ENCODE results near the gene SETSIP. TPM values are rescaled to one million over a fixed set of nuclear protein-coding genes. Genes with fewer than 3 reads are reported as not detected.
A peak's percentile ranks its signal among the peaks of the same experiment; 100 is the strongest.
"Not testable (repeated sequence)": the region's sequence is repeated elsewhere in the genome, so short reads cannot be mapped to it uniquely, and the experiment has no call there.

Gene SETSIP
- total RNA-seq, 1 donor from 2014 or later: not detected

DNA sequence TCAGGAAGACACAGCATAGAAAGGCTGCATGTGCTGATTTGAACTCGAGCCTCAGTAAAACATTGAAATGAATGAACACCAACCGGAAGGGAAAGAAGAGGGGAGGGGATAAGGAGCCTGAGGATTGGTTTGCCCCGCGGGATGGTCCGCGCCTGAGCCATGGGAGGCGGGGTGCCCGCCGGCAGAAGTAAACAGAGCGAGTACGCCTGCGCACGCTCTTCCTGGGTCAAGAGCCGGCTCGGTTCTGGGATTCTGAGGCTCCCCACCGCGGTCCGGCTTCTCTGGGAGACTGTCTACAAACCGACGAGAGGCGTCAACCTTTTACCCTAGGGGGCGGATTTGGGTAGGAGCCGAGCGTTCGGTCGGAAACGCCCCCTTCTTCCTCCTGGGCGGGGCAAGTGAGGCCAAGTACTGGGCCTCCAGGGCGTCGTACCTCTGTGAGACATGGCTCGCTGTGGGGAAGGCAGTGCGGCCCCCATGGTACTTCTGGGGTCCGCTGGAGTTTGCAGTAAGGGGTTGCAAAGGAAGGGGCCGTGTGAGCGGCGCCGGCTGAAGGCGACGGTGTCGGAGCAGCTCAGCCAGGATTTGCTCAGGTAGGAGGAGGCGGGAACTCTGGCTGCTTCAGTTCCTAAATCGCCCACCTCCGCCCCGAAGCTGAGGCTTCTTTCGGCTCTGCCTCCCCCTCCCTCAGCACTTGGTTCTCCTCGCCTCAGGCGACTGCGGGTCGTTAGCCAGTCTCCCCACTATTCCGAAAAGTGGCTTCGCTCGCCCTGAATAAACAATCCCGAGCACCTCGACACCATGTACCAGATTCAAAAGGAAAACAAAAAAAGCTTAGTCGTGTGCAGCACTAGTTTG lies 5.1 kb upstream of the SETSIP start, which contains the start of gene BTBD8:
Gene BTBD8, plus strand, starts transcription at position 218 of the 858 bp plus-strand sequence. Its CDS starts 227 bp downstream, at position 445.
- Mint-ChIP-seq H3K4me1 (peaks cover 7% of the 10 kb centered on the region), H3K9me3 (peaks cover 7% of the 10 kb centered on the region), H3K36me3 (ENCODE audit: low read depth) (peaks cover 2% of the 10 kb centered on the region), H3K4me3 (peak within 1 kb of the TSS; percentile 94), H3K27ac (peak within 1 kb of the TSS; percentile 5), H3K27me3 (peaks cover 2% of the 10 kb centered on the region)
- intact Hi-C loops (cut with micrococcal nuclease): loop anchor here (1.0 to 5.0 kb wide), 2 partner anchors 217 to 580 kb away; partner anchors contain the start of genes CDC7, GLMN and RPAP2
- ATAC-seq (ENCODE audit: low read depth): peak; percentile 97
- TF ChIP-seq, protein P1, sequence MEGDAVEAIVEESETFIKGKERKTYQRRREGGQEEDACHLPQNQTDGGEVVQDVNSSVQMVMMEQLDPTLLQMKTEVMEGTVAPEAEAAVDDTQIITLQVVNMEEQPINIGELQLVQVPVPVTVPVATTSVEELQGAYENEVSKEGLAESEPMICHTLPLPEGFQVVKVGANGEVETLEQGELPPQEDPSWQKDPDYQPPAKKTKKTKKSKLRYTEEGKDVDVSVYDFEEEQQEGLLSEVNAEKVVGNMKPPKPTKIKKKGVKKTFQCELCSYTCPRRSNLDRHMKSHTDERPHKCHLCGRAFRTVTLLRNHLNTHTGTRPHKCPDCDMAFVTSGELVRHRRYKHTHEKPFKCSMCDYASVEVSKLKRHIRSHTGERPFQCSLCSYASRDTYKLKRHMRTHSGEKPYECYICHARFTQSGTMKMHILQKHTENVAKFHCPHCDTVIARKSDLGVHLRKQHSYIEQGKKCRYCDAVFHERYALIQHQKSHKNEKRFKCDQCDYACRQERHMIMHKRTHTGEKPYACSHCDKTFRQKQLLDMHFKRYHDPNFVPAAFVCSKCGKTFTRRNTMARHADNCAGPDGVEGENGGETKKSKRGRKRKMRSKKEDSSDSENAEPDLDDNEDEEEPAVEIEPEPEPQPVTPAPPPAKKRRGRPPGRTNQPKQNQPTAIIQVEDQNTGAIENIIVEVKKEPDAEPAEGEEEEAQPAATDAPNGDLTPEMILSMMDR (IDR thresholded peaks at IDR 0.05): no peak
- ChIA-PET CTCF (no interaction called here), POLR2A (no interaction called here)
- DNase-seq: peak; percentile 71

DNA sequence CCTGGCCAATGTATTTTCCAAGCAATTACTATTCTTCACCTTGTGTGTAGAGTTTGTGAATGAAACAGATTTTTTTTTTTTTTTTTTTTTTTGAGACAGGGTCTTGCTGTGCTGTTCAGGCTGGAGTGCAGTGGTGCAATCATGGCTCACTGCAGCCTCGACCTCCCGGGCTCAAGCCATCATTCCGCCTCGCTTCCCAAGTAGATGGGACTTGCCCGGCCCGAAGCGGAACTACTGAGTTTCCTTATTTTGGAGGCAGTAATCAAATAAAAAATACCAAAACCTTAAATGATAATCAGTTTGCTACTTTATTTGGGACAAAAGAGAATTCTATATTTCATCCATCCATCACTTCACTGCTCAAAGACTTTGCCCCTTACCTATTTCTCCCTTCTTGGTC lies 4.2 kb upstream of the SETSIP start:
- Mint-ChIP-seq H3K27me3 (peaks cover 2% of the 10 kb centered on the region), H3K27ac (no peak overlapping the region), H3K4me1 (peaks cover 7% of the 10 kb centered on the region), H3K4me3 (peak overlapping the region; percentile 94), H3K9me3 (no peaks in the 10 kb centered on the region), H3K36me3 (ENCODE audit: low read depth) (peaks cover 2% of the 10 kb centered on the region)
- TF ChIP-seq, protein P1 (IDR thresholded peaks at IDR 0.05): no peak
- ChIA-PET CTCF (no interaction called here), POLR2A (no interaction called here)
- intact Hi-C loops (cut with micrococcal nuclease): no loop called here
- DNase-seq (no peak), ATAC-seq (ENCODE audit: low read depth) (no peak)

GRCh38 chr1:92078077-92078476 lies 2.9 kb upstream of the SETSIP start:
- CTCF ChIA-PET: interaction anchor here (0.6 kb wide), 1 partner anchor 38 kb away, joined by 3 read pairs; no protein-coding TSS in a partner anchor
- H3K36me3 Mint-ChIP-seq (ENCODE audit: low read depth); DNase-seq; H3K4me3 Mint-ChIP-seq; ATAC-seq (ENCODE audit: low read depth); POLR2A ChIA-PET; H3K27me3 Mint-ChIP-seq; intact Hi-C loops (cut with micrococcal nuclease); H3K27ac Mint-ChIP-seq; H3K9me3 Mint-ChIP-seq; H3K4me1 Mint-ChIP-seq: not testable (repeated sequence)

DNA sequence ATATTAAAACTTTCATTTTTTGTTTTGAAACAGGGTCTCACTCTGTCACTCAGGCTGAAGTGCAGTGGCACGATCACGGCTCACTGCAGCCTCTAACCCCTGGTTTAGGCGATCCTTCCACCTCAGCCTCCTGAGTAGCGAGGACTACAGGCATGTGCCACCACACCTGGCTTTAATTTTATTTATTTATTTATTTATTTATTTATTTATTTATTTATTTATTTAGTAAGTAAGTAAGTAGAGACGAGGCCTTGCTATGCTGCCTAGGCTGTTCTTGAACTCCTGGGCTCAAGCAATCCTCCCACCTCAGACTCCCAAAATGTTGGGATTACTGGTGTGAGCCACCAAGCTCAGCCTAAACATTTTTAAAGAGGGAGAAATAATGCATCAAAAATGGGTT lies 1.2 kb upstream of the SETSIP start:
- no peaks in the 10 kb centered on the region for H3K27me3 Mint-ChIP-seq
- no peak for DNase-seq
- TF ChIP-seq, protein P1 (IDR thresholded peaks at IDR 0.05): no peak
- no peak overlapping the region for H3K4me3 Mint-ChIP-seq
- intact Hi-C loops (cut with micrococcal nuclease): no loop called here
- H3K9me3 Mint-ChIP-seq: no peaks in the 10 kb centered on the region
- peaks cover 2% of the 10 kb centered on the region for H3K36me3 Mint-ChIP-seq (ENCODE audit: low read depth)
- CTCF ChIA-PET: no interaction called here
- peaks cover 7% of the 10 kb centered on the region for H3K4me1 Mint-ChIP-seq
- no peak for ATAC-seq (ENCODE audit: low read depth)
- POLR2A ChIA-PET: no interaction called here
- H3K27ac Mint-ChIP-seq: no peak overlapping the region

DNA sequence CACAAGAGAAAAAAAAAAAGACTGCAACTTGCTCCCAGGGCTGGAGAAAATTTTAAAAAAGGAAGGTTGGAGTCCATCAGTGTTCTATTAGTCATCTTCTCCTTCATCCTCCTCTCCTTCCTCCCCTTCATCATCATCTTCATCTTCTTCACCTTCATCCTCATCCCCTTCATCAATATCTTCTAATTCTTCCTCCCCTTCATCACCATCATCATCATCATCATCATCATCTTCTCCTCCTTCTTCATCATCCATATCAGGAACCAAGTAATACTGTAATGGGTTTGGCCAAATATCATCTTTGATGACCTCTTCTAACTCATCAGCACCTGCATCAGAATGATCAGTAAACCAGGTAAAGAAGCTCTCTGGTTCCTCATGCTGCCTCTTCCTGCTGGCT lies 765 bp downstream of the SETSIP start:
- CTCF ChIA-PET; H3K36me3 Mint-ChIP-seq (ENCODE audit: low read depth); H3K9me3 Mint-ChIP-seq; ATAC-seq (ENCODE audit: low read depth); H3K27me3 Mint-ChIP-seq; H3K27ac Mint-ChIP-seq; H3K4me1 Mint-ChIP-seq; H3K4me3 Mint-ChIP-seq; POLR2A ChIA-PET; intact Hi-C loops (cut with micrococcal nuclease); DNase-seq: not testable (repeated sequence)

- TF ChIP-seq, protein P1 (IDR thresholded peaks at IDR 0.05): no peak
- no peaks in the 10 kb centered on the region for H3K27me3 Mint-ChIP-seq
- H3K4me1 Mint-ChIP-seq: no peaks in the 10 kb centered on the region
- ATAC-seq (ENCODE audit: low read depth): no peak
- POLR2A ChIA-PET: no interaction called here
- H3K27ac Mint-ChIP-seq: no peak overlapping the region
- intact Hi-C loops (cut with micrococcal nuclease): no loop called here
- no peaks in the 10 kb centered on the region for H3K9me3 Mint-ChIP-seq
- CTCF ChIA-PET: no interaction called here
- DNase-seq: no peak
- H3K36me3 Mint-ChIP-seq (ENCODE audit: low read depth): no peaks in the 10 kb centered on the region
- no peak overlapping the region for H3K4me3 Mint-ChIP-seq
These were observed 4.3 kb downstream of the SETSIP start for GRCh38 chr1:92070892-92071291.
